Fibroblast of lung (primary cell): ENCODE data around the gene LPP.

Experiments
- CTCF ChIP-seq, 2 donors: IDR thresholded peaks in 1 of 2; conservative IDR thresholded peaks in 1 of 2; 1 replicate in 1 of 2; 2 replicates in 1 of 2; pipeline ENCODE4 v1.5.1; 2011 to 2012; ENCODE audit warnings: low read length in 2 of 2, control low read depth in 1 of 2, inconsistent platforms in 1 of 2, low read depth in 1 of 2, mild to moderate bottlenecking in 1 of 2
- EZH2 ChIP-seq: IDR thresholded peaks from 2 replicates; pipeline ENCODE4 v1.5.1; 2012; ENCODE audit warnings: low read length, control low read depth, mild to moderate bottlenecking; ENCODE audit errors: missing control alignments

GRCh38 chr3:188720215-188720614 lies 566.3 kb downstream of the LPP start:
- no peak for TF ChIP-seq CTCF (conservative IDR thresholded peaks at IDR 0.05 in 1 of 2, IDR thresholded peaks at IDR 0.05 in 1 of 2; ENCODE audit: low read depth in 1 of 2, low read length in 2 of 2)
- TF ChIP-seq EZH2 = no peak
